Activated CD8-positive, alpha-beta memory T cell treated with anti-CD3 and anti-CD28 coated beads, Interleukin-2, amount 50 U/mL, for 4 hours (primary cell): ENCODE measurements around the gene STMND1.

Experiments
- DNase-seq: peaks from one replicate; pipeline ENCODE4 v3.0.0-alpha.2; 2020

Gene STMND1

GRCh38 chr6:17167327-17167979 lies 65.6 kb downstream of the STMND1 start:
- DNase-seq: no peak

- no peak for DNase-seq
Measured at GRCh38 chr6:17169291-17169690, 67.4 kb downstream of the STMND1 start.

- no peak for DNase-seq
Measured at GRCh38 chr6:17169711-17170110, 67.9 kb downstream of the STMND1 start.

- no peak for DNase-seq
Measured at GRCh38 chr6:17172836-17173470, 71.1 kb downstream of the STMND1 start.

- DNase-seq: no peak
Measured at GRCh38 chr6:17178326-17178725, 76.5 kb downstream of the STMND1 start.

GRCh38 chr6:17178754-17179529 lies 77.1 kb downstream of the STMND1 start:
- DNase-seq: no peak

- no peak for DNase-seq
Measured at GRCh38 chr6:17179530-17180073, 77.8 kb downstream of the STMND1 start.
